GM12875 (cell line): ENCODE data around the gene MPZL2.

Source experiments
- H3K4me3 ChIP-seq: one replicate; pipeline ENCODE4 v1.5.1; 2011; ENCODE audit warnings: low read depth, low read length, control low read depth
- CTCF ChIP-seq: IDR thresholded peaks from 2 replicates; pipeline ENCODE4 v1.5.1; 2011; ENCODE audit warnings: low read depth, mild to moderate bottlenecking, control low read depth, inconsistent platforms, low read length, moderate library complexity, borderline replicate concordance; ENCODE audit not compliant: insufficient read depth

MPZL2 gene

GRCh38 chr11:118259138-118259537 lies 5.0 kb downstream of the MPZL2 start:
- no peak for TF ChIP-seq CTCF
- H3K4me3 ChIP-seq, result no peak overlapping the region

DNA sequence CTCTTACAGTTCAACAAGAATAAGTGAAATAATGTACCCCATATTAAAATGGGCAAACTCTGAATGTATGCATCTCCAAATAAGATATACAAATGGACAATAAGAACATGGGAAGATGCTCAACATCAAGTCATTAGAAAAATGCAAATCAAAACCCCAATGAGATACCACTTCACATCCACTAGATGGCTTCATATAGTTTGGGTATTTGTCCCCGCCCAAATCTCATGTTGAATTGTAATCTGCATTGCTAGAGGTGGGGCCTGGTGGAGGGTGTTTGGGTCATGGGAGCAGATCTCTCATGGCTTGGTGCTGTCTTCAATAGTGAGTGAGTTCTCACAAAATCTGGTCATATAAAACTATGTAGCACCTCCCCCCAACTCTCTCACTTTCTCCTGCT lies 5.7 kb downstream of the MPZL2 start:
- TF ChIP-seq CTCF, result 0 out of 2 replicates have a peak, but pooled peaks have one; percentile 23
- no peak overlapping the region for H3K4me3 ChIP-seq

GRCh38 chr11:118252688-118253087 lies 11.4 kb downstream of the MPZL2 start:
- H3K4me3 ChIP-seq, result no peak overlapping the region
- TF ChIP-seq CTCF, result no peak

DNA sequence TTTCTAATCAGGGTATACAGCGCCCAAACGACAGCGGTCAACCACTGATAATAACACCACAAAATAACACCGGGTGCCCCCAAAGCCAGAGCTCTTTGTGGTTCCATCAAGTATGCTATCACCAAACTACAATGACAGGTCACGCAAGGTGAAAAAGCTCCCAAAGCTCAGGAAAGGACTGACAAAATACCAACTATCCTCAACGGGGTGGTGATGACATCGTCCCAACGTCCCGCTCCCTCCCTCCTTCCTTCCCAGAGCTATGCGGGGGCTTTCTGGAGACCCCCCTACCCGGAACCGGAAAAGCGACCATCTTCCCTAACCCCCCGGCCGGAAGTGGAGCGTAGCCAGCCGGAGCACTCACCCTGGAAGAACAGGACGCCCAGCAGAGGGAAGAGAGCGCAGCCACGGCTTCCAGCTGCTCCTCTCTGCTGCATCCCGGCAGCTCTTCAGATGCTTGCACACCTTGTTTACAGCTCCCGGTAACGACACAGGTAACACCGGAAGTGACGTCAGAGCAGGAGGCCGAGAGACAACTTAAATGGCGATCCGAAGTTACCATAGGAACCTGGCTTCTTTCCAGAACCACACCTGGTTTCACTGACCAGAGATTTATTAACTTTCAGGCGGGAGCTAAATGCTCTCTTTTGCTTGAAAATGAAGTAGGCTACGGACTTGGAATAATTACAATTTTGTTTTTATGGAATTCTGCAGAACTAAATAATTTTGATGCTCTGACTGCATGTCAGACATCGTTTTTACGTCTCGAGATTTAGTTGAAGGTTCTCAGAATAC lies 12.0 kb downstream of the MPZL2 start, which contains the start of gene MPZL3:
Gene MPZL3 (minus strand): TSS at position 508 of the 795 bp plus-strand sequence. CDS start 71 bp downstream, at position 437.
- no peak for TF ChIP-seq CTCF
- H3K4me3 ChIP-seq, result peak within 1 kb of the TSS; percentile 81

DNA sequence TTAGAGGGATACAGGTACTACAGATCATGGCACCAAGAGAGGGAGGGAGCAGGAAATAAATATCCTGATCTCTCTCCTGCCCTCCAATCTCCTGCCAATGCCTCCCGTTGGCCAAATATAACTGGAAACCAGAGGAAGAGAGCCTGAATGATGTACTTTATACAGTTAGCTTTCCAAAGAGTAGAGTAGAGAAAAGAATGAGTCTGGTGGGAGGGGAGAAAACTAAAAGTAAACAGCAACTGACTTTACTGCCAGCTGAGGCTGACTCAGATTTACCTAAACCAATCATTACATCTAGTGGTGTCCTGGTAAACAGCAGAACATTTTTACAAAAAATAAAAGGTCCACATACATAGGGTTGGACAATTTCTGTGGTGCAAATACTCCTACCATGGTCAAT lies 17.1 kb downstream of the MPZL2 start:
- no peak for TF ChIP-seq CTCF
- no peak overlapping the region for H3K4me3 ChIP-seq

- no peak for TF ChIP-seq CTCF
- H3K4me3 ChIP-seq, result no peak overlapping the region
Observed at GRCh38 chr11:118245936-118246562, 18.0 kb downstream of the MPZL2 start.
